ENCODE measurements around the gene PTPRZ1. TPM values are rescaled to one million over a fixed set of nuclear protein-coding genes. Genes with fewer than 3 reads are reported as not detected.

PTPRZ1 gene
- total RNA-seq, 6 experiments from 2014 or later, result 0.29 to 0.47 TPM; not detected in 4

DNA sequence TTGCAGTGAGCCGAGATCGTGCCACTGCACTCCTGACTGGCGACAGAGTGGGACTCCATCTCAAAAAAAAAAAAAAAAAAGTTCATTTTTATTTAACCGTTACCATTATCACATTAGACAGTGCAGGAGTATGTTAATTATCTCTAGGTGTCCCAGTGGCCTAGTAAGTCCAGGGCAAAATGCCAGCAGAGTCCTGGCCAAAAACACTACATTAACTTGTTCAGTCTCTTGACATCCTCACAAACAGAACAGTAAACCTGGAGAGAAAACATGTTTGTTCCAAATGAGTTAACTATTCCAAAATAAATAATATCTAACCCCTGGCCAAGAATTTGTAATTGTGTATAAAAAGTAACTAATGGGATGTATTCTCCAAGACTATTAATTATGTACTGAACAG, 43.2 kb downstream of the PTPRZ1 start:
- no peak overlapping the region for H3K27ac ChIP-seq
- H3K4me3 ChIP-seq, result no peak overlapping the region
- intact Hi-C loops (cut with DNase I), result no loop called here
- no peaks in the 10 kb centered on the region for H3K9me3 ChIP-seq
- 77% methylated on average over 4 of the region's 4 CpGs for WGBS (ENCODE audit: insufficient coverage, low coverage, low lambda C conversion rate, missing lambda C conversion rate)
- H3K27me3 ChIP-seq, result no peaks in the 10 kb centered on the region
- TF ChIP-seq POLR2A (IDR thresholded peaks at IDR 0.05), result no peak
- TF ChIP-seq, protein P1, sequence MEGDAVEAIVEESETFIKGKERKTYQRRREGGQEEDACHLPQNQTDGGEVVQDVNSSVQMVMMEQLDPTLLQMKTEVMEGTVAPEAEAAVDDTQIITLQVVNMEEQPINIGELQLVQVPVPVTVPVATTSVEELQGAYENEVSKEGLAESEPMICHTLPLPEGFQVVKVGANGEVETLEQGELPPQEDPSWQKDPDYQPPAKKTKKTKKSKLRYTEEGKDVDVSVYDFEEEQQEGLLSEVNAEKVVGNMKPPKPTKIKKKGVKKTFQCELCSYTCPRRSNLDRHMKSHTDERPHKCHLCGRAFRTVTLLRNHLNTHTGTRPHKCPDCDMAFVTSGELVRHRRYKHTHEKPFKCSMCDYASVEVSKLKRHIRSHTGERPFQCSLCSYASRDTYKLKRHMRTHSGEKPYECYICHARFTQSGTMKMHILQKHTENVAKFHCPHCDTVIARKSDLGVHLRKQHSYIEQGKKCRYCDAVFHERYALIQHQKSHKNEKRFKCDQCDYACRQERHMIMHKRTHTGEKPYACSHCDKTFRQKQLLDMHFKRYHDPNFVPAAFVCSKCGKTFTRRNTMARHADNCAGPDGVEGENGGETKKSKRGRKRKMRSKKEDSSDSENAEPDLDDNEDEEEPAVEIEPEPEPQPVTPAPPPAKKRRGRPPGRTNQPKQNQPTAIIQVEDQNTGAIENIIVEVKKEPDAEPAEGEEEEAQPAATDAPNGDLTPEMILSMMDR (IDR thresholded peaks at IDR 0.05), result no peak
- H3K4me1 ChIP-seq, result no peaks in the 10 kb centered on the region
- ATAC-seq (no peak), DNase-seq (no peak)
- H3K36me3 ChIP-seq, result no peaks in the 10 kb centered on the region

DNA sequence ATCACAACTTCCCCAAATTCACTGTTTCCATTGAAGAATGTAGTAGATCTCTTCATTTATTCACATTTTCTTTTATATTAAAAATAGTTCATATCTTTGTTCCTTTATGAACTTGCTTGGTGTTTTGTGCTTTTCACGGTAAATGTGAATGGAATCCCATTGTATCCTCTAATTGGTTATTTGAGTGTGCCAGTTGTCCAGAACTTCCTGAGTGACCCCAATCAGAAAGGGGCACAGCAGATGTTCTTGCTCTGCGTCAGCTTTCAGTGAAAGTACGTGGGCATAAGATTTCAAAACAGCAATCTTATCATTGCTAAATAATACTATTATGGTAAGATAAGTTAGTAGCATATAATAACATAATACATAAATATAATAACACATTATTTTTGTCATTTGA, 47.0 kb downstream of the PTPRZ1 start:
- Histone ChIP-seq H3K4me3 (no peak overlapping the region), H3K27ac (no peak overlapping the region), H3K27me3 (no peaks in the 10 kb centered on the region), H3K36me3 (no peaks in the 10 kb centered on the region), H3K4me1 (no peaks in the 10 kb centered on the region), H3K9me3 (no peaks in the 10 kb centered on the region)
- ATAC-seq (no peak), DNase-seq (no peak)
- WGBS (ENCODE audit: insufficient coverage, low coverage, low lambda C conversion rate, missing lambda C conversion rate), result 41% methylated on average over 3 of the region's 3 CpGs
- TF ChIP-seq, protein P1 (IDR thresholded peaks at IDR 0.05), result no peak
- no peak for TF ChIP-seq POLR2A (IDR thresholded peaks at IDR 0.05)
- intact Hi-C loops (cut with DNase I), result no loop called here

DNA sequence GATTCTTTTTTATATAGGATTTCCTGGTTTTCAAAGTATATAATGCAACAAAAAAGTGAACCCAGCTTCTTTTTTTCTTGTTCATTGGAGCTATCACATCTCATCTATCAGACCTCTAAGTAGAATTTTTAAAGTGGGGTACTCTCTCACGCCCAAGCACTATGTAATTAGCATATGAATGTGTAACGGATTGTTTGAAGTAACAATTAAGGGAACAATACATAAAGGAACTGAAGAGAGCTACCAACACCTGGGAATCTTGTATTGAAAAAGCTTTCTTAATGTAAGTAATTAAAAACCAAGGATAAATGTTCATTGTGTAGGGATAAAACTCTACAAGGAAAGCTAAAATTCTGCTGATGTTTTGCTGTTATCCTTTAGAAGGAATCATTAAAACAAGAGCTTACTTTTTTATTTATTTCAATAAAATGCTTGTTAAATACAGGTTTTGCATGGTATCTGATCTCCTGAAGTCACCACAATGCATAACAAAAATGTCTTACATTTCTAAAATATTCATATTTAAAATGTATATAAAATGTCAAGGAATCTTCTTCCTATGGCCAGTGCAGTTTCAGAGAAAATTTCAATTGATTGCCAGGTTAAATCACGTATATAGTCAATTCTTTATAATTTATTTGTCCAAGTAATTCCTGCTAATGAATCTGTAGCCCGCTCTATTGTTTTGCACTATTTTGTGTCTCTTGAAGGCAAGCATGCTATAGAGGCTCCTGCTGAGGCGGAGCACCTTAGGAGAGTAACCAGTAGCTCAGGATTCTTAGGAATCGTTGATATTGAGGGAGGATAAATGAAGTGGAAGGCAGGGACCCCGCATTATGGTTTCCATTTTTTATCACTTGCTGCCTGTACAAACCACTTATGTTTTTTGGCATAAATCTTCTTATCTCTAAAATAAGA, 51.6 kb downstream of the PTPRZ1 start:
- no peak overlapping the region for H3K4me3 ChIP-seq
- no peak for TF ChIP-seq POLR2A (IDR thresholded peaks at IDR 0.05)
- TF ChIP-seq, protein P1 (IDR thresholded peaks at IDR 0.05), result no peak
- no peaks in the 10 kb centered on the region for H3K4me1 ChIP-seq
- DNase-seq (no peak), ATAC-seq (no peak)
- 41% methylated on average over 7 of the region's 7 CpGs for WGBS (ENCODE audit: insufficient coverage, low coverage, low lambda C conversion rate, missing lambda C conversion rate)
- intact Hi-C loops (cut with DNase I), result no loop called here
- H3K36me3 ChIP-seq, result no peaks in the 10 kb centered on the region
- no peaks in the 10 kb centered on the region for H3K9me3 ChIP-seq
- no peaks in the 10 kb centered on the region for H3K27me3 ChIP-seq
- no peak overlapping the region for H3K27ac ChIP-seq

DNA sequence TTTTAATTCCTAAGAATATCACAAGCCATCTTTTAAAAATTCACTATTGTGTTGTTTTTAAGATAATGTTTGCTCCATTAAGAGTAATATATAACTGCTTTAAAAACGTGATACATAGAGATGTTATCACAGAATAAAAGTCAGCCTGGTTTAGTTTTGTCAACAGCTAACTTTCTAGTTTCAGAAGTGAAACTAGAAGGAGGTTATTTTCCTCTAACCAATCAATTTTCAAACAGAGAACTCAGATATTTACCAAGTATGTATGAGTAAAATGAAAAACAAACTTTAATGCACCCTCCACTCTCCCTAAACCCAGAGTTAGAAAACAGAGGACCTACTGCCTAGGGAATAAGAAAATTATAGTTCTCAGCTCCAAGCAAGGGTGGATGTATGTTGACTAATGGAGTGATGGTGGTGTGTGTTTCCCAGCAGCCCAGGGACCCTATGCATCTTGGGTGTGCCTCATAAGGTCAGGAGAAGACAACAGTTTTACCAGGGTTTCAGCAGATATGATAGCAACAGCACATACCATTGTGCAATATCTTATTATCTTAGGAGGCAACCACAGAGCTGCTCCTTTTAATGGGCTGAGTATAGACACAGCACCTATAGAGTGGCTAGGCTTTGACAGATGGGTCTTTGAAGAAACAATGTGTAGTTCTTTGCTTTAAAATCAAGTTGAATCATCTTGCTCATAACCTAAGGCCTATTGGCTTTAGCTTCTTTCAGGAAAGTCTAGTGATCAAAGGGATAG, 58.4 kb downstream of the PTPRZ1 start:
- DNase-seq (no peak), ATAC-seq (no peak)
- no peaks in the 10 kb centered on the region for H3K36me3 ChIP-seq
- 17% methylated on average over 1 of the region's 1 CpG for WGBS (ENCODE audit: insufficient coverage, low coverage, low lambda C conversion rate, missing lambda C conversion rate)
- H3K27ac ChIP-seq, result no peak overlapping the region
- TF ChIP-seq POLR2A (IDR thresholded peaks at IDR 0.05), result no peak
- TF ChIP-seq, protein P1 (IDR thresholded peaks at IDR 0.05), result no peak
- no peaks in the 10 kb centered on the region for H3K9me3 ChIP-seq
- intact Hi-C loops (cut with DNase I), result no loop called here
- H3K27me3 ChIP-seq, result no peaks in the 10 kb centered on the region
- H3K4me1 ChIP-seq, result no peaks in the 10 kb centered on the region
- no peak overlapping the region for H3K4me3 ChIP-seq
